ENCODE data around the gene DRG2. TPM values are rescaled to one million over a fixed set of nuclear protein-coding genes. Genes with fewer than 3 reads are reported as not detected.

Gene DRG2
- total and polyA plus RNA-seq, 2 of the 4 experiments (the other 2 are of a cell fraction) = 43.6 to 45.1 TPM

DNA sequence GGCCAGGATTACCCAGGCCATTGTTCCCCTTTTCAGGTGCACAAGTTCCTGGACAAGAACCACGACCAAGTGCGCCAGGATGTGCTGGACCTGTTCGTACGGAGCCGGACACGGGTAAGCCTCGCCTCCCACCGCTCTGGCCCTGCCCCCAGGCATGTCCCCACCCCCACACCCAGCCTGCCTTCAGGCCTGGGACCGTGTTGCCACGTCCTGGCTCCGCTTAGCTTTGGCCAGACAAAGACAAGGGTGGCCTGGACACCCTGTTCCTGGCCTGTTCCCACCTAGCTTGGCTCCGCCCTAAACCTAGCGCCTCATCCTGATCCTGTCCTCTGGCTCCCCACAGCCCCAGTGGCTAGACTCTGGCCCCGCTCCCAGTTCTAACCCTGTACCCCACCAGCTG lies 51.8 kb downstream of the DRG2 start:
- Histone ChIP-seq H3K4ac (ENCODE audit: low read depth, low read length) (no peak overlapping the region), H3K79me1 (ENCODE audit: low read depth in 1 of 2, low read length in 2 of 2) (no peaks in the 10 kb centered on the region), H3K18ac (ENCODE audit: low read depth, low read length) (no peak overlapping the region), H2BK5ac (ENCODE audit: low read depth, low read length, poor library complexity, severe bottlenecking) (no peak overlapping the region), H3K4me1 (ENCODE audit: control insufficient read depth, insufficient read depth, low read length) (no peaks in the 10 kb centered on the region), H3K27ac (ENCODE audit: insufficient read depth, low read length) (no peak overlapping the region), H4K20me1 (ENCODE audit: insufficient read depth, low read length) (peaks cover 2% of the 10 kb centered on the region; the same call in 1 of the 2 replicates), H3K9me3 (ENCODE audit: control insufficient read depth, insufficient read depth, low read length) (no peaks in the 10 kb centered on the region), H4K8ac (ENCODE audit: low read depth in 2 of 2, low read length in 2 of 2) (no peak overlapping the region), H3K23ac (ENCODE audit: low read depth, low read length) (no peak overlapping the region), H4K91ac (ENCODE audit: insufficient read depth, low read depth, low read length) (no peak overlapping the region), H2BK15ac (ENCODE audit: low read depth, low read length) (no peak overlapping the region), H3K27me3 (ENCODE audit: control insufficient read depth, insufficient read depth, low read length) (peaks cover 3% of the 10 kb centered on the region; the same call in 1 of the 2 replicates), H3K14ac (replicated peaks; ENCODE audit: low read depth, low read length) (no peak overlapping the region), H3K56ac (ENCODE audit: extremely low read depth, insufficient read depth, low read length) (no peak overlapping the region), H3K4me3 (ENCODE audit: insufficient read depth, low read depth, low read length) (no peak overlapping the region), H2AFZ (replicated peaks; ENCODE audit: low read length, poor library complexity) (peak overlapping the region; percentile 12), H2AK5ac (ENCODE audit: low read depth, low read length) (no peak overlapping the region), H2AK9ac (replicated peaks; ENCODE audit: low read depth, low read length, poor library complexity) (no peak overlapping the region), H2BK120ac (ENCODE audit: low read depth, low read length) (no peak overlapping the region), H4K5ac (ENCODE audit: low read depth, low read length) (no peak overlapping the region), H3K4me2 (ENCODE audit: low read depth, low read length) (no peak overlapping the region), H3K9ac (ENCODE audit: low read depth, low read length) (no peak overlapping the region), H3K9me1 (ENCODE audit: insufficient read depth, low read length) (no peaks in the 10 kb centered on the region), H3K36me3 (ENCODE audit: control insufficient read depth, insufficient read depth, low read length) (no peaks in the 10 kb centered on the region), H2BK20ac (ENCODE audit: low read depth, low read length) (no peak overlapping the region)
- TF ChIP-seq RAD21 (IDR thresholded peaks at IDR 0.05; ENCODE audit: low read length) (no peak), BHLHE40 (IDR thresholded peaks at IDR 0.05; ENCODE audit: low read depth, low read length) (no peak), CHD1 (IDR thresholded peaks at IDR 0.05; ENCODE audit: low read depth, low read length) (no peak)
- WGBS, 2 experiments (ENCODE audit: extremely low coverage in 2 of 2, insufficient read length in 1 of 2) = 94% methylated on average over 5 of the region's 14 CpGs; no CpG with 5 or more reads in 1 of the 2 experiments
- ChIA-PET CTCF (no interaction called here), POLR2A (ENCODE audit: unreplicated experiment) (no interaction called here)
- dilution Hi-C loops (cut with HindIII; ENCODE audit: low sequenced_read_pairs, unreplicated experiment) = no loop called here
- in situ Hi-C loops (cut with MboI; ENCODE audit: low sequenced_read_pairs) = no loop called here
- DNase-seq (no peak), ATAC-seq (ENCODE audit: low read depth) (no peak)
- intact Hi-C loops (cut with micrococcal nuclease) = no loop called here
- BruUV-seq (replicated peaks) = no TSS peak

Measured in IMR-90 (cell line).